Measurements from ENCODE around the gene SDC1. TPM values are rescaled to one million over a fixed set of nuclear protein-coding genes. Genes with fewer than 3 reads are reported as not detected.

SDC1 gene
- total RNA-seq, 3 donors from 2014 or later = 65.3 to 170 (median 162) TPM

DNA sequence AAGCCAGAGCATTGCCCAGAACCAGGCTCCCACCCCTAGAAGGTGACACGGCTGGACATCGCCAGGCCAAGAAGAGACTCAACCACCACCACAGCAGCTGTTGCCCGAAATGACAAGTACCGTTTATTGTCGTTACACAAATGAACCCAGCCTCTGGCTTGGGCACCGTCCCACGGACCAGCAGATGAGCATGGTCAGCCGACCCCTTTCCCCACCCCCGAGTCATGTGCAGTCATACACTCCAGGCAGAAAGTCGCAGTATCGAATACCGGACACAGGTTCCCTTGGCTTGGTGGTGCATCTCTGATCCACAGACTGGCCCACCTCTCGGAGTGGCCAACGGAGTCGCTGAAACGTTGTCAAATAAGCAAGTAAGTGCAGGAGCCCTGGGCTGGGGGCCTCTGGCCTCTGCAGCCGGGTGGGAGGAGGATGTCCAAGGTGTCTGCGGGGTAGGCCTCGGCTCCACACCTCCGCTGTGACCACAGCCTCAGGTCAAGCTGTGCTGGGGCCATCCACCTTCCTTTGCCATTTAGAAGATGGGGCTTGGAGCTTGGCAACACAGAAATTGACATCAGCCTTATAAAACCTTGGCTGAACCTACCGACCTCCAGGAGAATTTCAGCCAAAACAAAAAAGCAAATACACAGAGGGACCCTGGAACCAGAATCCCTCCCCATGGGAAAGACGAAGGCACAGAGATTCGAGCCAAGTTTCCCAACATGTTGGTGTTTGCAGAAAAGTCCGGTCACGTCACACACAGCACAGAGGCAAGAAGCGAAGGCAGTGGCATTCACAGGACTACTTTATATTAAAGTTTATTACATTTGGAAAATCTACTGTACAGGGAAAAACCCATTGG lies 24.0 kb downstream of the SDC1 start:
- ATAC-seq (no peak), DNase-seq (no peak)
- Histone ChIP-seq H3K4me1 (ENCODE audit: low read depth) (peaks cover 28% of the 10 kb centered on the region), H3K4me3 (no peak overlapping the region), H3K9me3 (no peaks in the 10 kb centered on the region), H3K36me3 (ENCODE audit: low read depth) (peaks cover 7% of the 10 kb centered on the region)
- intact Hi-C loops (cut with DNase I, micrococcal nuclease) = no loop called here
- TF ChIP-seq, protein P1, sequence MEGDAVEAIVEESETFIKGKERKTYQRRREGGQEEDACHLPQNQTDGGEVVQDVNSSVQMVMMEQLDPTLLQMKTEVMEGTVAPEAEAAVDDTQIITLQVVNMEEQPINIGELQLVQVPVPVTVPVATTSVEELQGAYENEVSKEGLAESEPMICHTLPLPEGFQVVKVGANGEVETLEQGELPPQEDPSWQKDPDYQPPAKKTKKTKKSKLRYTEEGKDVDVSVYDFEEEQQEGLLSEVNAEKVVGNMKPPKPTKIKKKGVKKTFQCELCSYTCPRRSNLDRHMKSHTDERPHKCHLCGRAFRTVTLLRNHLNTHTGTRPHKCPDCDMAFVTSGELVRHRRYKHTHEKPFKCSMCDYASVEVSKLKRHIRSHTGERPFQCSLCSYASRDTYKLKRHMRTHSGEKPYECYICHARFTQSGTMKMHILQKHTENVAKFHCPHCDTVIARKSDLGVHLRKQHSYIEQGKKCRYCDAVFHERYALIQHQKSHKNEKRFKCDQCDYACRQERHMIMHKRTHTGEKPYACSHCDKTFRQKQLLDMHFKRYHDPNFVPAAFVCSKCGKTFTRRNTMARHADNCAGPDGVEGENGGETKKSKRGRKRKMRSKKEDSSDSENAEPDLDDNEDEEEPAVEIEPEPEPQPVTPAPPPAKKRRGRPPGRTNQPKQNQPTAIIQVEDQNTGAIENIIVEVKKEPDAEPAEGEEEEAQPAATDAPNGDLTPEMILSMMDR (IDR thresholded peaks at IDR 0.05) = no peak

DNA sequence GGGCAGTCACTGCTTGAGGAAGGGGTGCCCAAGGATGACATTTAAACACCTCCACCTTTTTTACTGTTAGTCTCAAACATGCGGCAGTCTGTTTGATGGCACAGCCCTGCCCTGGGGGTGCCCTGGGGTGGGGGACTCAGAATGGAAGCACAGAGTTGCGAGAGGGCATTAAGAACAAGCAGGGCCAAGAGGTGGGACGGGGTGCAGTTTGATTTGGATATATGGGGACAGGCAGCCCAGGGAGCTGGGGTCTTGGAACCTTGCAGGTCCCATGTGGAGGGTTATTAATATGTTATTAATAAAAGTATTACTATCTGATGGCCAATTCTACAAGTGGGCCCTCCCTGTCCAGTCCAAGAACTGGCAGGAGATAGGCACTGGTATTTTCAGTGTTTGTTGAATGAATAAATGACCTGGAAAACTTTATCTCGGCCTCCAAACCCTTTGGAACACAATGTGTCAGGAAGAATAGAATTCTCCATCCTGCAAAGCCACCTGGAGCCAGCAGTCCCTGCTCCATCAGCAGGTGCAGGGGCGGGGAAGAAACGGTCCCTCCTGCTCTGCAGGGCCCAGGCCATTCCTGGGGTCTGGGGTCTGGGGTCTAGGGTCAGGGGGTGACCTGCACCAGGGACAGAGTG lies 25.2 kb downstream of the SDC1 start:
- peaks cover 24% of the 10 kb centered on the region for H3K4me1 ChIP-seq (ENCODE audit: low read depth)
- peaks cover 7% of the 10 kb centered on the region for H3K36me3 ChIP-seq (ENCODE audit: low read depth)
- ATAC-seq (no peak), DNase-seq (no peak)
- TF ChIP-seq, protein P1 (IDR thresholded peaks at IDR 0.05) = no peak
- no peak overlapping the region for H3K4me3 ChIP-seq
- intact Hi-C loops (cut with DNase I, micrococcal nuclease) = no loop called here
- no peaks in the 10 kb centered on the region for H3K9me3 ChIP-seq

GRCh38 chr2:20198796-20199632 lies 25.9 kb downstream of the SDC1 start:
- H3K4me1 ChIP-seq (ENCODE audit: low read depth) = peaks cover 24% of the 10 kb centered on the region
- ATAC-seq (no peak), DNase-seq (no peak)
- no peak overlapping the region for H3K4me3 ChIP-seq
- H3K36me3 ChIP-seq (ENCODE audit: low read depth) = peaks cover 7% of the 10 kb centered on the region
- no peaks in the 10 kb centered on the region for H3K9me3 ChIP-seq
- intact Hi-C loops (cut with DNase I, micrococcal nuclease) = no loop called here
- TF ChIP-seq, protein P1 (IDR thresholded peaks at IDR 0.05) = no peak

DNA sequence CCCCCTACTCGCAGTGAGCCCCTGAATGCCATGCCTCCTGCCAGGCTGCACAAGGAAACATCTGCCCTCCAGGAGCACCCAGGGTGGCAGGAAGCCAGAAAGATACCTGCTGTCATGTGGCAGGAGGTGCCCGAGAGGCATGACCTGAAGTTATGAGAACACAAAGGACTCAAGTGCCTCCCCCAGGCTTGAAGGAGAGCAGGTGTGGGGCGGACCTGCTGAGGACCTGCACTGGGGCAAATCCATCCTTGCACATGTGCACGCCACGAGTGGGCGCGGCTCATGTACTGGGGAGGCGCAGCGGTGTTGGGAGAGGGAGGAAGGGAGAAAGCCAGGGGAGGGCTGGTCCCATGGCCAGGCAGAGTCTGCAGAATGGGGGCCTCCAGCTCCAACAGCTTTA lies 26.9 kb downstream of the SDC1 start:
- H3K9me3 ChIP-seq = no peaks in the 10 kb centered on the region
- peaks cover 24% of the 10 kb centered on the region for H3K4me1 ChIP-seq (ENCODE audit: low read depth)
- H3K4me3 ChIP-seq = no peak overlapping the region
- TF ChIP-seq, protein P1 (IDR thresholded peaks at IDR 0.05) = no peak
- H3K36me3 ChIP-seq (ENCODE audit: low read depth) = peaks cover 7% of the 10 kb centered on the region
- ATAC-seq (peak; percentile 69), DNase-seq (peak; percentile 87 to 90 (median 88))
- intact Hi-C loops (cut with DNase I, micrococcal nuclease) = no loop called here

- DNase-seq (peak in 1 of 3 donors; percentile 14), ATAC-seq (peak; percentile 0)
- Histone ChIP-seq H3K4me1 (ENCODE audit: low read depth) (peaks cover 24% of the 10 kb centered on the region), H3K36me3 (ENCODE audit: low read depth) (peaks cover under 1% of the 10 kb centered on the region), H3K4me3 (no peak overlapping the region), H3K9me3 (no peaks in the 10 kb centered on the region)
- TF ChIP-seq, protein P1 (IDR thresholded peaks at IDR 0.05) = no peak
- intact Hi-C loops (cut with DNase I, micrococcal nuclease) = no loop called here
Measured at GRCh38 chr2:20197192-20197591, 27.7 kb downstream of the SDC1 start.

Data from mucosa of descending colon (tissue), 3 donors.